K562 (cell line): ENCODE measurements around the gene CATSPER3. TPM values are rescaled to one million over a fixed set of nuclear protein-coding genes. Genes with fewer than 3 reads are reported as not detected.

Experiments
- ARID2 ChIP-seq: fragments of 450-650 bp; IDR thresholded peaks from 2 replicates; pipeline ENCODE4 v1.6.1; 2017; ENCODE audit warnings: antibody characterized with exemption, mild to moderate bottlenecking
- CCAR2 ChIP-seq: fragments of 200-400 bp; formaldehyde crosslinking; IDR thresholded peaks from 2 replicates; pipeline ENCODE4 v1.6.1; 2017; ENCODE audit warnings: mild to moderate bottlenecking, low read depth, low read length
- CEBPG ChIP-seq, 3 experiments: fragments of 200-800 bp in 1 of 3; sonication (Bioruptor generic) in 1 of 3; sonication (generic) in 1 of 3; formaldehyde crosslinking in 1 of 3; IDR thresholded peaks in 2 of 3; conservative IDR thresholded peaks in 1 of 3; 2 replicates each; pipeline versions ENCODE4 v1.6.1 to v1.8.0; 2016 to 2022; ENCODE audit warnings: missing compliant biosample characterization in 2 of 3, missing genetic modification characterization in 2 of 3, mild to moderate bottlenecking in 1 of 3, missing genetic modification reagents in 1 of 3
- CHD4 ChIP-seq: fragments of 200-600 bp; sonication (generic); IDR thresholded peaks from 3 replicates; pipeline ENCODE4 v1.6.1; 2012; ENCODE audit warnings: low read depth, mild to moderate bottlenecking, mixed read lengths, low read length, inconsistent platforms; ENCODE audit not compliant: insufficient read depth, insufficient replicate concordance, poor library complexity, severe bottlenecking
- DDX20 ChIP-seq: fragments of 450-650 bp; IDR thresholded peaks from 2 replicates; pipeline ENCODE4 v1.6.1; 2016; ENCODE audit warnings: missing genetic modification characterization, low read depth, mild to moderate bottlenecking, missing compliant biosample characterization, moderate library complexity
- HMG20A ChIP-seq: fragments of 450-650 bp; formaldehyde crosslinking; conservative IDR thresholded peaks from 2 replicates; pipeline ENCODE4 v1.4.0; 2020; ENCODE audit warnings: mild to moderate bottlenecking, mixed read lengths
- KDM4B ChIP-seq, 2 experiments: fragments of 450-650 bp in 1 of 2; sonication (generic) in 1 of 2; IDR thresholded peaks; 2 replicates each; pipeline ENCODE4 v1.6.1; 2016 to 2017; ENCODE audit warnings: borderline replicate concordance in 2 of 2, antibody characterized with exemption in 1 of 2, low read depth in 1 of 2, mild to moderate bottlenecking in 1 of 2
- KLF10 ChIP-seq: fragments of 250-450 bp; sonication (Bioruptor Pico); IDR thresholded peaks from 2 replicates; pipeline ENCODE4 v1.6.1; 2021; ENCODE audit warnings: matching md5 sums
- KLF13 ChIP-seq: fragments of 450-650 bp; IDR thresholded peaks from 2 replicates; pipeline ENCODE4 v1.6.1; 2016; ENCODE audit warnings: missing genetic modification characterization, low read depth, mild to moderate bottlenecking, missing compliant biosample characterization, moderate library complexity, borderline replicate concordance
- MEF2D ChIP-seq: conservative IDR thresholded peaks from 2 replicates; pipeline ENCODE4 v1.6.1; 2016; ENCODE audit warnings: low read depth, missing genetic modification characterization, missing compliant biosample characterization
- POLR2B ChIP-seq: fragments of 450-650 bp; IDR thresholded peaks from 2 replicates; pipeline ENCODE4 v1.6.1; 2018; ENCODE audit warnings: low read depth; ENCODE audit not compliant: partially characterized antibody
- SIX5 ChIP-seq, 2 experiments: IDR thresholded peaks; 2 replicates each; pipeline ENCODE4 v1.6.1; 2011; ENCODE audit warnings: low read length in 2 of 2, borderline replicate concordance in 1 of 2, low read depth in 1 of 2, mild to moderate bottlenecking in 1 of 2, moderate library complexity in 1 of 2; ENCODE audit not compliant: insufficient read depth in 1 of 2
- TAF1 ChIP-seq: IDR thresholded peaks from 2 replicates; pipeline ENCODE4 v1.6.1; 2011; ENCODE audit warnings: mild to moderate bottlenecking, low read length, moderate library complexity; ENCODE audit not compliant: insufficient read depth, control insufficient read depth, severe bottlenecking; ENCODE audit errors: extremely low read depth
- polyA plus RNA-seq, 8 experiments: library from polyadenylated mRNA; depleted of rRNA in 4 of 8; stranded (reverse) in 5 of 8; unstranded in 3 of 8; fragments of >200 nt; fragmentation: Nextera tagmentation in 2 of 8; fragmentation: Illumina TruSeq in 1 of 8; extraction: Ambion mirVana in 2 of 8; extraction: Trizol in 1 of 8; gene quantifications; 2 replicates each; pipeline versions ENCODE4 v1.2.1 to v1.2.3, GENCODE V29; 2011 to 2014; ENCODE audit warnings: inconsistent platforms in 1 of 8, missing spikeins in 1 of 8
- total RNA-seq, 7 experiments: library from RNA; depleted of rRNA in 6 of 7; stranded (reverse); fragments of >200 nt in 6 of 7; fragmentation: Illumina TruSeq in 2 of 7; extraction: Trizol in 2 of 7; gene quantifications; 2 replicates each; pipeline versions ENCODE4 v1.2.1 to v1.2.3, GENCODE V29; 2011 to 2021; ENCODE audit warnings: low replicate concordance in 1 of 7
- TF ChIP-seq, protein P1 (sequence below), 2 experiments: fragments of 450-650 bp; IDR thresholded peaks; 2 replicates each; pipeline ENCODE4 v1.6.1; 2016
- TF ChIP-seq, protein P2 (sequence below): IDR thresholded peaks from 2 replicates; pipeline ENCODE4 v1.6.1; 2011; ENCODE audit warnings: borderline replicate concordance, low read depth, mild to moderate bottlenecking, moderate library complexity, low read length; ENCODE audit not compliant: insufficient read depth, poor library complexity, severe bottlenecking
- TF ChIP-seq, protein P3 (sequence below): sonication (generic); formaldehyde crosslinking; IDR thresholded peaks from 2 replicates; pipeline ENCODE4 v1.8.1; 2022; ENCODE audit warnings: missing genetic modification reagents

The CATSPER3 gene
- total and polyA plus RNA-seq, 9 of the 15 experiments (the other 6 are each of a cell fraction or from before 2014, with no cell fraction given), result 0.14 to 1.5 (median 0.49) TPM

DNA sequence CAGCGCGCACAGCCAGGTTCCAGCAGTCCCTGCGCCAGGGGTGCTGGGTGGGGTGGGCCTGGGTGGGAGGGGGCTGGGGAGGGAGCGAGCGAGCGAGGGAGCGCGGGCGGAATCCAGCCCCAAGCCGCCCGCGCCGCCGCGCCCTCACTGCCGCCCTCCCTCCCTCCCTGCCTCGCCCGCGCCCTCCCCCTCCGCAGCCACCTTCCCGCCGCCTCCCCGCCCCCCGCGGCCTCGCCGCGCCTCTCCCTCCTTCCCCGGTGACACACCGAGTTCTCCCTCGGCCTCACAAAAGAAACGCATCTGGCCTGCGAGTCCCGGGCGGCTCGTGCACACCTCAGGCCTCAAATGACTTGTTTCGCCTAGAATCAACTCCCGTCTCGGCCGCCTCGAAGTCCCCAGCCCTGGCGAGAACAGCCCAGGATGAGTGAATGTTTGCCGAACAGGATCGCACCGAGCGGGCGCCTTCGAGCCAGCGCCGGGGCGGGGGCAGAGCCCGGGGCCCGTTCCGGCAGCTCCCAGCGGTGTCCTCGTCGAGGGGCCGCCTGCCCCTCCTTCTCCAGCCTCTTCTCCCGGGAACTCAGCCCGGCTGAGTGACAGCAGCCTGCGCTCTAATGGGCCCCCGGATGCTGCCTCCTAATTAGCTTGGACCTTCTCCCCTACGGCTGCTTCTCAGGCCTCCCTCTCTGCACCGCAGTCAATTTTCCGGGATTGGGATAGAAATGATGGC lies 66.7 kb downstream of the CATSPER3 start (continued):
- TF ChIP-seq, protein P1, sequence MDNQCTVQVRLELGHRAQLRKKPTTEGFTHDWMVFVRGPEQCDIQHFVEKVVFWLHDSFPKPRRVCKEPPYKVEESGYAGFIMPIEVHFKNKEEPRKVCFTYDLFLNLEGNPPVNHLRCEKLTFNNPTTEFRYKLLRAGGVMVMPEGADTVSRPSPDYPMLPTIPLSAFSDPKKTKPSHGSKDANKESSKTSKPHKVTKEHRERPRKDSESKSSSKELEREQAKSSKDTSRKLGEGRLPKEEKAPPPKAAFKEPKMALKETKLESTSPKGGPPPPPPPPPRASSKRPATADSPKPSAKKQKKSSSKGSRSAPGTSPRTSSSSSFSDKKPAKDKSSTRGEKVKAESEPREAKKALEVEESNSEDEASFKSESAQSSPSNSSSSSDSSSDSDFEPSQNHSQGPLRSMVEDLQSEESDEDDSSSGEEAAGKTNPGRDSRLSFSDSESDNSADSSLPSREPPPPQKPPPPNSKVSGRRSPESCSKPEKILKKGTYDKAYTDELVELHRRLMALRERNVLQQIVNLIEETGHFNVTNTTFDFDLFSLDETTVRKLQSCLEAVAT (IDR thresholded peaks at IDR 0.05), result peak in 1 of 2 experiments; percentile 84; a peak in 2 of 4 replicates
- TF ChIP-seq, protein P2, sequence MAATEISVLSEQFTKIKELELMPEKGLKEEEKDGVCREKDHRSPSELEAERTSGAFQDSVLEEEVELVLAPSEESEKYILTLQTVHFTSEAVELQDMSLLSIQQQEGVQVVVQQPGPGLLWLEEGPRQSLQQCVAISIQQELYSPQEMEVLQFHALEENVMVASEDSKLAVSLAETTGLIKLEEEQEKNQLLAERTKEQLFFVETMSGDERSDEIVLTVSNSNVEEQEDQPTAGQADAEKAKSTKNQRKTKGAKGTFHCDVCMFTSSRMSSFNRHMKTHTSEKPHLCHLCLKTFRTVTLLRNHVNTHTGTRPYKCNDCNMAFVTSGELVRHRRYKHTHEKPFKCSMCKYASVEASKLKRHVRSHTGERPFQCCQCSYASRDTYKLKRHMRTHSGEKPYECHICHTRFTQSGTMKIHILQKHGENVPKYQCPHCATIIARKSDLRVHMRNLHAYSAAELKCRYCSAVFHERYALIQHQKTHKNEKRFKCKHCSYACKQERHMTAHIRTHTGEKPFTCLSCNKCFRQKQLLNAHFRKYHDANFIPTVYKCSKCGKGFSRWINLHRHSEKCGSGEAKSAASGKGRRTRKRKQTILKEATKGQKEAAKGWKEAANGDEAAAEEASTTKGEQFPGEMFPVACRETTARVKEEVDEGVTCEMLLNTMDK, result no peak
- TF ChIP-seq CHD4 (no peak), HMG20A (CRISPR knock-in tag) (no peak), CEBPG (CRISPR knock-in tag; IDR thresholded peaks at IDR 0.05) (no peak), CEBPG (tag; conservative IDR thresholded peaks at IDR 0.05 in 1 of 2, IDR thresholded peaks at IDR 0.05 in 1 of 2) (no peak), KDM4B (IDR thresholded peaks at IDR 0.05; ENCODE audit: borderline replicate concordance in 2 of 2, low read depth in 1 of 2) (peak in 1 of 2 experiments; percentile 37; a peak in 1 of 4 replicates), MEF2D (tag) (no peak), DDX20 (no peak), KLF10 (CRISPR knock-in tag) (no peak), KLF13 (tag) (peak; percentile 60; the same call in 1 of the 2 replicates), CCAR2 (no peak), ARID2 (no peak; the same call in 1 of the 2 replicates), TAF1 (peak; percentile 69), POLR2B (peak; percentile 64), SIX5 (IDR thresholded peaks at IDR 0.05; ENCODE audit: borderline replicate concordance in 1 of 2, insufficient read depth in 1 of 2, low read depth in 1 of 2, low read length in 2 of 2) (no peak)
- TF ChIP-seq, protein P3, sequence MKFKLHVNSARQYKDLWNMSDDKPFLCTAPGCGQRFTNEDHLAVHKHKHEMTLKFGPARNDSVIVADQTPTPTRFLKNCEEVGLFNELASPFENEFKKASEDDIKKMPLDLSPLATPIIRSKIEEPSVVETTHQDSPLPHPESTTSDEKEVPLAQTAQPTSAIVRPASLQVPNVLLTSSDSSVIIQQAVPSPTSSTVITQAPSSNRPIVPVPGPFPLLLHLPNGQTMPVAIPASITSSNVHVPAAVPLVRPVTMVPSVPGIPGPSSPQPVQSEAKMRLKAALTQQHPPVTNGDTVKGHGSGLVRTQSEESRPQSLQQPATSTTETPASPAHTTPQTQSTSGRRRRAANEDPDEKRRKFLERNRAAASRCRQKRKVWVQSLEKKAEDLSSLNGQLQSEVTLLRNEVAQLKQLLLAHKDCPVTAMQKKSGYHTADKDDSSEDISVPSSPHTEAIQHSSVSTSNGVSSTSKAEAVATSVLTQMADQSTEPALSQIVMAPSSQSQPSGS (CRISPR knock-in tag), result no peak
